Measurements from ENCODE around the gene ZNF772. TPM values are rescaled to one million over a fixed set of nuclear protein-coding genes. Genes with fewer than 3 reads are reported as not detected.

The ZNF772 gene
- total RNA-seq, 4 donors from 2014 or later = 6.1 to 15.0 (median 10.9) TPM

GRCh38 chr19:57465680-57466381 lies 11.5 kb downstream of the ZNF772 start:
- TF ChIP-seq CTCF (IDR thresholded peaks at IDR 0.05) (no peak), POLR2AphosphoS5 (IDR thresholded peaks at IDR 0.05) (no peak), POLR2A (IDR thresholded peaks at IDR 0.05) (no peak), EP300 (IDR thresholded peaks at IDR 0.05) (no peak)
- Histone ChIP-seq H3K36me3 (peaks cover 11% of the 10 kb centered on the region), H3K27ac (no peak overlapping the region), H3K4me3 (no peak overlapping the region), H3K27me3 (no peaks in the 10 kb centered on the region), H3K4me1 (no peaks in the 10 kb centered on the region), H3K9me3 (peaks cover 60% of the 10 kb centered on the region)
- 84% methylated on average over 4 of the region's 5 CpGs for WGBS
- no peak for DNase-seq (ENCODE audit: low spot score in 2 of 2)

GRCh38 chr19:57452307-57452706 lies 25.1 kb downstream of the ZNF772 start:
- no peak overlapping the region for H3K4me3 ChIP-seq
- TF ChIP-seq POLR2AphosphoS5 (IDR thresholded peaks at IDR 0.05) = no peak
- no peak for TF ChIP-seq POLR2A (IDR thresholded peaks at IDR 0.05)
- TF ChIP-seq EP300 (IDR thresholded peaks at IDR 0.05) = no peak
- TF ChIP-seq CTCF (IDR thresholded peaks at IDR 0.05) = no peak
- H3K36me3 ChIP-seq = no peaks in the 10 kb centered on the region
- no peaks in the 10 kb centered on the region for H3K27me3 ChIP-seq
- H3K4me1 ChIP-seq = no peaks in the 10 kb centered on the region
- no peak overlapping the region for H3K27ac ChIP-seq
- WGBS = 97% methylated on average over 3 of the region's 3 CpGs
- no peak for DNase-seq (ENCODE audit: low spot score in 2 of 2)
- peaks cover 32% of the 10 kb centered on the region for H3K9me3 ChIP-seq

GRCh38 chr19:57443121-57443696 lies 34.2 kb downstream of the ZNF772 start:
- 77% methylated on average over 5 of the region's 5 CpGs for WGBS
- Histone ChIP-seq H3K9me3 (peaks cover 29% of the 10 kb centered on the region), H3K36me3 (peaks cover 49% of the 10 kb centered on the region)

GRCh38 chr19:57441979-57442752 lies 35.2 kb downstream of the ZNF772 start:
- 84% methylated on average over 7 of the region's 7 CpGs for WGBS
- Histone ChIP-seq H3K4me1 (no peaks in the 10 kb centered on the region), H3K27me3 (no peaks in the 10 kb centered on the region), H3K36me3 (peaks cover 52% of the 10 kb centered on the region), H3K4me3 (no peak overlapping the region), H3K27ac (no peak overlapping the region), H3K9me3 (peaks cover 26% of the 10 kb centered on the region)
- TF ChIP-seq POLR2A (IDR thresholded peaks at IDR 0.05) (no peak), POLR2AphosphoS5 (IDR thresholded peaks at IDR 0.05) (no peak), CTCF (IDR thresholded peaks at IDR 0.05) (no peak), EP300 (IDR thresholded peaks at IDR 0.05) (no peak)
- no peak for DNase-seq (ENCODE audit: low spot score in 2 of 2)

More at GRCh38 chr19:57443121-57443696, 34.2 kb downstream of the ZNF772 start:
- Histone ChIP-seq H3K27ac (no peak overlapping the region), H3K4me3 (no peak overlapping the region), H3K27me3 (no peaks in the 10 kb centered on the region), H3K4me1 (no peaks in the 10 kb centered on the region)
- no peak for DNase-seq (ENCODE audit: low spot score in 2 of 2)
- TF ChIP-seq POLR2AphosphoS5 (IDR thresholded peaks at IDR 0.05) (no peak), POLR2A (IDR thresholded peaks at IDR 0.05) (no peak), CTCF (IDR thresholded peaks at IDR 0.05) (no peak), EP300 (IDR thresholded peaks at IDR 0.05) (no peak)

- H3K36me3 ChIP-seq = peaks cover 30% of the 10 kb centered on the region
- WGBS = 93% methylated on average over 9 of the region's 9 CpGs
- no peak for DNase-seq (ENCODE audit: low spot score in 2 of 2)
- H3K9me3 ChIP-seq = peaks cover 13% of the 10 kb centered on the region
- TF ChIP-seq POLR2AphosphoS5 (IDR thresholded peaks at IDR 0.05) (no peak), POLR2A (IDR thresholded peaks at IDR 0.05) (no peak), CTCF (IDR thresholded peaks at IDR 0.05) (no peak), EP300 (IDR thresholded peaks at IDR 0.05) (no peak)
- H3K4me1 ChIP-seq = peaks cover 17% of the 10 kb centered on the region
- H3K4me3 ChIP-seq = no peak overlapping the region
- H3K27ac ChIP-seq = no peak overlapping the region
- H3K27me3 ChIP-seq = no peaks in the 10 kb centered on the region
These were observed 38.4 kb downstream of the ZNF772 start for GRCh38 chr19:57438925-57439324.

All from suprapubic skin (tissue), 4 donors.